ENCODE results near the gene MAD1L1. TPM values are rescaled to one million over a fixed set of nuclear protein-coding genes. Genes with fewer than 3 reads are reported as not detected.
A peak's percentile ranks its signal among the peaks of the same experiment; 100 is the strongest.

MAD1L1 gene
- total RNA-seq, 2 donors from 2014 or later, result 18.9 to 24.9 TPM

DNA sequence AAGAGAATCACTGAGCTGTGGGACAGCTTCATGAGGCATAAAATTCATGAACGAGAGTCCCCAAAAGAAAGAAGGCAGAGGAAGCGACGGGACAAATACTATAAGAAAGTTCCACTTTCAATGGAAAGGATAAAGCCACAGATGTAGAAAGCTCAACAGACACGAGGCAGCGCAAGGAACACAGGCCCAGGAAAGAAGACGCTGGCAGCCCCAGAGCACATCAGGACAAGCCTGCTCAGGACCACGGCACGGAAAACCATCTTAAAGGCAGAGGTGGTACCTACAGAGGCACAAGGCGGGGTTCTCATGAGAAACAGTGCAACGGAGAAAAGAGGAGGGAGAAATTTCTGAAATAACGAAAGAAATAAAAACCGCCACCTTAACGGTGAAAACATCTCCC is 273.4 kb downstream of the MAD1L1 start:
- intact Hi-C loops (cut with DNase I), result no loop called here
- peak; percentile 4 for DNase-seq
- ATAC-seq, result no peak

- intact Hi-C loops (cut with DNase I), result no loop called here
- ATAC-seq (no peak), DNase-seq (no peak)
Observed at GRCh38 chr7:1957471-1958225, 275.1 kb downstream of the MAD1L1 start.

- intact Hi-C loops (cut with DNase I), result no loop called here
- ATAC-seq (no peak), DNase-seq (no peak)
Observed at GRCh38 chr7:1956611-1957470, 275.9 kb downstream of the MAD1L1 start.

DNA sequence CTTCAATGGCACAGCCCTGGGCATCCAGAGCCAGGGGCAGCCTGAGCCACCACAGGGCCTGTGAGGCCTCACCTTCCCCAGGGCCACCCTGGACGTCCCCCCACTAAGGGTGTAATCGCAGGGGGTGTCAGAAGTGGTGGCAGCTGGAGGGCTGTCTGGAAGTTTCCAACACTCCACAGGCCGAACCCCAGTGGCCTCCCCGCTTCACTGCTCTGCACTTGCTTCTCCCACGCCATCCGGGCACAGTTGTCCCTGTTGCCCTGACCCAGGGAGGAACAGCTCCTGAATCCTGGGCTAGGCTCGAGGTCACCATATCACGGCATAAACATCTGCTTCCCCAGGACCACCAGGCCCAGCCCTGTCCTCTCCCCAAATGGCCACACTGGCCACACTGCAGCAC is 276.6 kb downstream of the MAD1L1 start:
- DNase-seq, result no peak
- intact Hi-C loops (cut with DNase I), result no loop called here

DNA sequence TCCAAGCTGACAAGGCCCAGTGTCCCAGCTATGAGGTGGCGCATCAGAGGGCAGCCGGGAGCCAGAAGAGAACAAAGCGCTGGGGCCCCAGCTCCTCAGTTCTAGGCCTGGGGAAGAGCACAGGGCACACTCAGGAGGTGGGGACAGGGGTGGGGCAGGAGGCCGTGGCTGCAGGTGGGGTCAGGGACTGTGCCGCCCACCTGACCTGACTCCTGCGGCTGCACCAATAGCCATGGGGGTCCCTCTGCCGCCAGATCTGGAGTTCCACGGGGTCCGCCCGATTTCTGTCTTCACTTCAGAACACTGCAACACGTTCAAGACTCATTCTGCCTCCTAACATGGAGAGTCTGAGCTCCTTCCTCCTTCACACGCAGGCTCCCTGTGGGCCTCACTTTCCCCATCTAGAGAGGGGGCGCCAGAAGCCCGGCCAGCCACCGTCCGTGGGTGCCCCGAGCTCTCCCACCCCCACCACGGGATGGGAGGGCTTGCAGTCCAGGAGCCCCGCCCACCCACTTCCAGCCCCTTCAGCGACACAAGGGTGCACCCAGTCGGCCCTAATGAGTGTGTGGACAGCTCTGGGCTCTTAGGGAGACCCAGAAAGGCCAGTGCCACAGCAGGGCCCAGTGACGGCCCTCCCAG is 278.3 kb downstream of the MAD1L1 start:
- no peak for DNase-seq
- intact Hi-C loops (cut with DNase I), result no loop called here
- ATAC-seq, result no peak

More for the DNA sequence above, 276.6 kb downstream of the MAD1L1 start:
- ATAC-seq, result no peak

DNA sequence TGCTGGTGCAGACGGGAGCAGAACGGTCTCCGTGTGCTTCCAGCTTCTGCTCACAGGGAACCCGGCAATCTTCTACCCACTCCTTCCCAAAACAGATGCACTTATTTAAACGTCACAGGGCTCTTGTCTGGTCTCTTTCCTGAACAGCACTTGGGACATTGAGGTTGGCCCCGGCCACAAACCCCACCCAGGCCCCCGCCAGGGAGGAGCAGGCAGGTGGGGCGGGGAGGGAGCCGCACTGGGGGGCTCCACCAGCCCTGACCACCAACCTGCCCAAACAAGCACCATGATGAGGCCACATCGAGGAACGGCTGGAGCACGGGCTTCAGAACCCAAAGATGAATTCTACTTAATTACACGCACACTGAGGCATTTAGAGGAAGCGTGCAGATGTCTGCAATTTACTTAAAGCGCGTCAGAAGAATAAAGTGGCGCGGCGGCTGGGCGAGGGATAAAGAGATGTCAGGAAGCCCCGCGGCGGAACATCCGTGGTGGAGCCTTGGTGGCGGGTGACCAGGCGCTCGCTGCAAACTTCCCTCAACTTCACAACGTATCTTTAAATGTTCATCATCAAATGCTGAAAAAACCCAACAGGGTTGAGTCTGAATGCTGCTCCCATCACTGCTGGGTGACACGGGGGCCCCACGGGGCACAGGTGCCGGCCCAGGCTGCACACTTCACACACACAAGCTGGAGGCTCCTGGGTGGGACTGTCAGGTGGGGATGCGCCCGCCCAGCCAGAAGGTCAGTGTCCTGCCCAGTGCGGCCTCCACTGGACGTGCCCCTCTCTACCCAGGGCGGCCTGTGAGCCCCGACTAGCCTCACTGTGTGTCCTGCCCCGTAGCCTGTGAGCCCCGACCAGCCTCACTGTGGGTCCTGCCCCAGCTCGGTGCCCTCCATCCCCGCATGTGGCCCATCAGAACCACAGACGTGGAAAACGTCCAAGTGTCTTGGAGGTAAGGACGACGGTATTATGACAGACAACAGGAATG is 279.2 kb downstream of the MAD1L1 start:
- no peak for ATAC-seq
- intact Hi-C loops (cut with DNase I), result no loop called here
- no peak for DNase-seq

DNA sequence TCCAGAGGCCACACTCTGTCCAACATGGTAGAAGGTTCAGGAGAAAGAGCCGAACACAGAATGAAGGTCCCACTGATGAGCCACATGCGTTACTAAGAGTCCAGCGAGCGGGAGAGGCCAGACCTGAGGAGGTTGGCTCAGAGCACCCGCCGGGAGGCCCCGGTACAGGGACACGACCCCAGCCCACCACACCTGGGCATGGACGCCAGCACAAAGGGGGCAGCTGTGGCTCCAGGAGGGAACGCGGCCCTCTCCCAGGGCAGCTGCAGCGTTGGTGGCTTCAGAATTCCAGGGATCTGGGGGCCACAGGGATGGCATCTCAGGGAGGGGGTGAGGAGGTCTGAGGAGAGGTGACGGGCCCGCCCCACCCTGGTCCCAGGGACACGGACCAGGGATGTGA is 280.0 kb downstream of the MAD1L1 start:
- DNase-seq, result no peak
- no peak for ATAC-seq
- intact Hi-C loops (cut with DNase I), result no loop called here

DNA sequence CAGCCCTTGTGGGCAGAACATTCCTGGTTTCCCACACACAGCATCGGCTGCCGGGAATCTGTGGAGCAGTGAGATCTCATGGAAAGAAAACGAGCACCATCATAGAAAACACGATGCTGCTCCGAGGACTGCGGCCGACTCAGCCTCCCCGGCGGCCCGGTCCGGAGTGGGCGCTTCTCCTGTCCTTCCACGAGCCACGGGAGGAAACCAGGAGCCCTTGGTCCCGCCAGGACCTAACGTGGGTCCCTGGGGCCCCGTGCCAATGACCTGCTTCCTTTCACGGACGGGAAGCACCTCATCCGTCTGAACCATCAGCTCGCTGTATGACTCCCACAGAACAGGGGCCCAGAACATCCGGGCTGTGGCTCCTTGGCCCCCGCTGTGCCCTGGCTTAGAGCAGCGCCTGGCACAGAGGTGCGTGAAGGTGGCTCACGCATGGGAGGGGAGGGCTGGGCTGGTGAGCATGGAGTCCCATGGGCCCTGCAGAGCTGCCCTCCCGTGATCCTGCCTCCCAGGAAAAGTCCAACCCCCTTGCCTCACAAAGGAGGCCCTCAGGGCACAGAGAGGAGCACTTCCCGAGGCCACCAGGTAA is 280.5 kb downstream of the MAD1L1 start:
- ATAC-seq (no peak), DNase-seq (peak; percentile 10)
- intact Hi-C loops (cut with DNase I), result no loop called here

DNA sequence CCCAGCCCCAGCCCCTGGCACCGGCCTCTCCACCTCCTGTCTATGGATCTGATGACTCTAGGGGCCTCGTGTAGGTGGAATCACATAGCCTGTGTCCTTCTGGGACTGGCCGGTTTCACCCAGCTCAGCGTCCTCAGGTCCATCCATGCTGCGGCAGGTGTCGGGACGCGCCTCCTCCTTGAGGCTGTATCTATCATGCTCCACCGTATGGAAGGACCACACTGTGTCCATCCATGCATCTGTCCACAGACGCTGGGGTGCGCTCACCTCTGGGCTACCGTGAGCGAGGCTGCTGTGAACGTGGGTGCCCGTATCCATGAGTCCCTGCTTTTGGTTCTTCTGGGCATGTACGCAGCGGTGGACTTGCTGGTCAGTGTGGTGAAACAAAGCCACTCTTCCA is 281.1 kb downstream of the MAD1L1 start:
- peak; percentile 11 for DNase-seq
- intact Hi-C loops (cut with DNase I), result no loop called here
- ATAC-seq, result no peak

- peak; percentile 42 for DNase-seq
- intact Hi-C loops (cut with DNase I), result no loop called here
- peak; percentile 21 to 59 for ATAC-seq
Observed at GRCh38 chr7:1951159-1951536, 281.6 kb downstream of the MAD1L1 start.

- DNase-seq (peak; percentile 20), ATAC-seq (peak in 1 of 2 donors; percentile 23)
- intact Hi-C loops (cut with DNase I), result no loop called here
Observed at GRCh38 chr7:1950452-1951158, 282.1 kb downstream of the MAD1L1 start.

DNA sequence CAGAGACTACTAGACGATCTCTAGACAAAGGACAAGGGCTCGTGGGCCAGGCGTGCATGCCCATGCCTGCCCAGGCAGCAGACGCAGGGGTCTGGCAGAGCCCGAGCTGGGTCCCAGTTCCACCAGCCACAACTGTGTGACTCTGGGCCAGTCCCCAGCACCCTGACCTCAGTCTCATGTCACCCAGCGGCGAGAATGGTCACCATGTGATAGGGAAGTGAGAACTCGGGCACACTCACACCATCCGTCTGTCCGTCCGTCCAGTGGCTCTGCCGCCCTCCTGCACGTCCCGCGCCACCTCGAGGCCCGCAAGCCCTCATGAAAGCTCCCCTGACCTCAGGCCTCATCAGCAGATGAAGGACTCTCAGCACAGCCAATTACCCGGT is 282.7 kb downstream of the MAD1L1 start:
- intact Hi-C loops (cut with DNase I), result no loop called here
- ATAC-seq, result no peak
- peak; percentile 7 for DNase-seq

DNA sequence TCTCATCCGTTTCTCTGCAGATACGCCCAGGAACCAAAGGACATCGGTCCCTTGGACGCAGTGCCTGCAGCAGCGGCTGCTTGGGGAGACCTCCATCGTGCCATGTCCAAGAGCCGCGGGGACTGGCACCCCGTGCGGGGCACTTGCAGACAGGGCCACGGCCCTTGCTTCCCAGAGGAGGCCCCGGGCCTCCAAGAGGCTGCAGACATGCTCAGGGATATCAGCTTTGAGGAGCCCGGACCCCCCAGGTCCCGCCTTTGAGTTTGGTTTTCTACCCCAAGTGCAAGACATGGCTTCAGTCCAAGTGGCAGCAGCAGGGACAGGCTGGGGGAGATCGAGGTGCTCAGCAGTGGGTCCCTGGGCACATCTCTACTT is 283.1 kb downstream of the MAD1L1 start:
- intact Hi-C loops (cut with DNase I), result no loop called here
- peak; percentile 14 for DNase-seq

GRCh38 chr7:1948887-1949680 is 283.7 kb downstream of the MAD1L1 start:
- ATAC-seq, result no peak
- DNase-seq, result peak; percentile 10
- intact Hi-C loops (cut with DNase I), result no loop called here

More for the DNA sequence above, 283.1 kb downstream of the MAD1L1 start:
- ATAC-seq, result no peak

DNA sequence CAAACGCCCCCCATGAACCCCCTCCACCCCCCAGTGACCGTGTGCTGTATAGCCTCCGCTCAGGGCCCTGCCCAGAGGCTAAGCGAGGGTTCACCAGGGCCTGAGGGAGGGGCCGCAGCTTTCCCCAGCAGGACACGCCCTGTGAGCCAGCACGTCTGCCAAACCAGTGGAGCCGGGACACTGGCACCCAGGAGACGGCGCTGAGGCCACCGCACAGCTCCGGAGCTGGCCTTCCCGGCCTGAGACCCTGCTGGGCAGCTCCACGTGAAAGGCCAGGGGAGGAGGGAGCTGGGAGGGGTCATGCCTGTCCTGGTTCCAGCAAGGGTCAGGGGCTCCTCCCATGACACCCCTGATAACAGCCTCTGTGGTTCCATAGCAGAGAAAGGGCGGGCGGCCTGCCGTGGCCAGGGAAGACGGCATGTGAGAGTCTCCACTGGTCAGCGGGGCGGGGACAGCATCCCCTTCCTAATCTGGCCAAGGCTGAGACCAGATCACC is 284.4 kb downstream of the MAD1L1 start:
- intact Hi-C loops (cut with DNase I), result no loop called here
- ATAC-seq (no peak), DNase-seq (peak; percentile 23)

DNA sequence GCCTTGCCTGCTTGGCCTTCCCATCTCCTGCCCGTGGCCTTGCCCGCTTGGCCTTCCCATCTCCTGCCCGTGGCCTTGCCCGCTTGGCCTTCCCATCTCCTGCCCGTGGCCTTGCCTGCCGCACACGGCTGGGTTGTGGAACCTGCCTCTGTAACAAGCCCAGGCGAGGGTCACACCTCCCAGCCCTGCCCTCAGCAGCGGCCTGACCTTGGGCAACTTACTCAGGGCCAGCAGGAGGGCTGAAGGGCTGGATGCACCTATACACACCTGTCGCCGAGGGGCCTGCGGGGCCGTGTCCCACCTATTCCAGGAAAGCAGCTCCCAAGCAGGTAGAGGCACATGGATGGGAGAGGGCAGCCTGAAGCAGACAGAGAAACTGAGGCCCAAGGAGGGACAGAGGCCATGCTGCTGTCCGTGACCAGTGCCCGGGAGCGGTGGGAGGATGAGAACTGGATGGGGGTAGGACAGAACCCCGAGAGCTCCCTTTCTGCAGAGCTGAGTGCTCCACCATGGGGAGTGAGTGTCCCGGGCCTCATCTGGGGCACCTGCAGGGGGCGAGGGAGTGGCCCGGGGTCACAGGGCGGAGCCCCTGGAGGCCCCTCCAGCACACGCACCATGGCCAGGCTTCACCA is 285.0 kb downstream of the MAD1L1 start:
- peak; percentile 10 for DNase-seq
- intact Hi-C loops (cut with DNase I), result no loop called here
- ATAC-seq, result no peak
